ENCODE measurements around the gene TNPO3.

- peak; percentile 74 for TF ChIP-seq CREB1 (IDR thresholded peaks at IDR 0.05; ENCODE audit: low read depth)
- no peak for TF ChIP-seq MXI1 (IDR thresholded peaks at IDR 0.05; ENCODE audit: low read depth, low read length)
- TF ChIP-seq ATF2 (IDR thresholded peaks at IDR 0.05; ENCODE audit: low read length) = peak; percentile 51; the same call in 1 of the 2 replicates
- no peak for TF ChIP-seq CTCF (IDR thresholded peaks at IDR 0.05 in 2 of 3, conservative IDR thresholded peaks at IDR 0.05 in 1 of 3; ENCODE audit: control insufficient read depth in 2 of 3, extremely low read depth in 1 of 3, insufficient read depth in 1 of 3, low read depth in 3 of 3, low read length in 3 of 3)
- peak; percentile 82 for TF ChIP-seq NFIC (IDR thresholded peaks at IDR 0.05; ENCODE audit: low read depth, low read length)
- TF ChIP-seq CHD1 (IDR thresholded peaks at IDR 0.05; ENCODE audit: low read depth, low read length) = no peak
- no peak for TF ChIP-seq EZH2 (IDR thresholded peaks at IDR 0.05; ENCODE audit: borderline replicate concordance, control insufficient read depth, low read depth, low read length)
- no peak for TF ChIP-seq EP300 (IDR thresholded peaks at IDR 0.05; ENCODE audit: borderline replicate concordance in 1 of 2, control insufficient read depth in 1 of 2, low read depth in 2 of 2, low read length in 2 of 2)
- no peak for TF ChIP-seq CEBPZ (IDR thresholded peaks at IDR 0.05; ENCODE audit: low read depth, low read length)
- peak; percentile 38; the same call in 1 of the 2 replicates for TF ChIP-seq POLR2A (IDR thresholded peaks at IDR 0.05; ENCODE audit: low read depth, low read length)
Observed at GRCh38 chr7:129095258-129095657, 40.3 kb upstream of the TNPO3 start.
